HCT116 (cell line): Measurements from ENCODE around the gene MIGA1. TPM values are rescaled to one million over a fixed set of nuclear protein-coding genes. Genes with fewer than 3 reads are reported as not detected.

ENCODE experiments used
- ATAC-seq: fragments of 200-7000 bp; cut with Tn5 transposase; 2 replicates; pipeline ENCODE4 v1.9.1; 2020; ENCODE audit warnings: mild to moderate bottlenecking, moderate library complexity
- BruUV-seq: library from RNA; stranded (reverse); fragments of 400-500 nt; replicated peaks from 2 replicates; lab custom pipeline; 2021; lab: Mats Ljungman, UMichigan
- CTCF ChIA-PET: fragments of 300-600 bp; sonication (Branson Sonifier 250); formaldehyde crosslinking; loops from one replicate; lab custom pipeline; 2021; ENCODE audit warnings: antibody characterized with exemption; lab: Charles Lee
- POLR2A ChIA-PET: fragments of 300-600, 350-600 bp; sonication (Branson Sonifier 250); formaldehyde crosslinking; loops from one replicate; lab custom pipeline; 2021; ENCODE audit warnings: antibody characterized with exemption; lab: Charles Lee
- RAD21 ChIA-PET, 2 experiments: fragments of 300-600 bp; sonication (Branson Sonifier 250); formaldehyde crosslinking; loops; one replicate each; lab custom pipeline; 2023; ENCODE audit warnings: low total read pairs in 2 of 2; ENCODE audit not compliant: uncharacterized antibody in 2 of 2, unreplicated experiment in 2 of 2, low non-redundant PET in 1 of 2; lab: Charles Lee
- DNase-seq: peaks from one replicate; pipeline ENCODE4 v3.0.0-alpha.2; 2010; ENCODE audit warnings: low read depth, low spot score
- H2AFZ ChIP-seq: fragments of 200-600 bp; shearing (Covaris generic), sonication (generic); 2 replicates; pipeline ENCODE4 v1.6.1; 2017; ENCODE audit warnings: low read depth, mixed run types, mixed read lengths, antibody characterized with exemption, low read length; ENCODE audit not compliant: poor library complexity, severe bottlenecking
- H3K27ac ChIP-seq: 2 replicates; pipeline ENCODE4 v1.5.1; 2012; ENCODE audit warnings: low read depth, low read length
- H3K27me3 ChIP-seq: fragments of 200-600 bp; sonication (generic); 2 replicates; pipeline ENCODE4 v1.6.1; 2016; ENCODE audit warnings: mixed run types, low read length, mixed read lengths; ENCODE audit not compliant: insufficient read depth
- H3K36me3 ChIP-seq, 2 experiments: fragments of 200-500 bp in 1 of 2; fragments of 200-600 bp in 1 of 2; sonication (Bioruptor generic) in 1 of 2; sonication (generic) in 1 of 2; 2 replicates each; pipeline versions ENCODE4 v1.5.1 to v1.6.1; 2014 to 2016; ENCODE audit warnings: low read length in 2 of 2, inconsistent platforms in 1 of 2, mixed read lengths in 1 of 2, mixed run types in 1 of 2; ENCODE audit not compliant: insufficient read depth in 2 of 2, control insufficient read depth in 1 of 2
- H3K4me1 ChIP-seq, 2 experiments: fragments of 200-600 bp in 1 of 2; sonication (generic) in 1 of 2; 2 replicates each; pipeline versions ENCODE4 v1.5.1 to v1.6.1; 2012 to 2017; ENCODE audit warnings: low read length in 2 of 2, inconsistent platforms in 1 of 2, mild to moderate bottlenecking in 1 of 2, mixed read lengths in 1 of 2, mixed run types in 1 of 2, moderate library complexity in 1 of 2; ENCODE audit not compliant: insufficient read depth in 2 of 2, control insufficient read depth in 1 of 2
- H3K4me2 ChIP-seq: fragments of 200-600 bp; sonication (generic); 2 replicates; pipeline ENCODE4 v1.6.1; 2017; ENCODE audit warnings: mixed run types, low read length, mixed read lengths
- H3K4me3 ChIP-seq, 2 experiments: fragments of 200-600 bp in 1 of 2; sonication (generic) in 1 of 2; replicated peaks in 1 of 2; 2 replicates each; pipeline ENCODE4 v1.5.1; 2011 to 2016; ENCODE audit warnings: low read length in 2 of 2, control low read depth in 1 of 2, low read depth in 1 of 2, mild to moderate bottlenecking in 1 of 2, mixed read lengths in 1 of 2, mixed run types in 1 of 2
- H3K79me2 ChIP-seq: fragments of 200-600 bp; sonication (generic); 2 replicates; pipeline ENCODE4 v1.6.1; 2017; ENCODE audit warnings: mild to moderate bottlenecking, mixed run types, low read length, moderate library complexity, mixed read lengths; ENCODE audit not compliant: insufficient read depth
- H3K9ac ChIP-seq: fragments of 200-600 bp; sonication (generic); 2 replicates; pipeline ENCODE4 v1.6.1; 2016; ENCODE audit warnings: low read length, mixed read lengths
- H3K9me2 ChIP-seq: fragments of 200-600 bp; sonication (generic), shearing (Covaris generic); 2 replicates; pipeline ENCODE4 v1.6.1; 2017; ENCODE audit warnings: mixed run types, mild to moderate bottlenecking, moderate library complexity; ENCODE audit not compliant: insufficient read depth
- H3K9me3 ChIP-seq, 2 experiments: fragments of 200-500 bp in 1 of 2; fragments of 200-600 bp in 1 of 2; sonication (Bioruptor generic) in 1 of 2; sonication (generic) in 1 of 2; 2 replicates each; pipeline ENCODE4 v1.6.1; 2014 to 2017; ENCODE audit warnings: low read length in 2 of 2, mixed read lengths in 2 of 2, inconsistent platforms in 1 of 2, low read depth in 1 of 2, mild to moderate bottlenecking in 1 of 2, mixed run types in 1 of 2, moderate library complexity in 1 of 2; ENCODE audit not compliant: control insufficient read depth in 1 of 2, insufficient read depth in 1 of 2
- H4K20me1 ChIP-seq: fragments of 200-600 bp; sonication (generic), shearing (Covaris generic); 2 replicates; pipeline ENCODE4 v1.6.1; 2017; ENCODE audit warnings: mixed run types, mild to moderate bottlenecking, moderate library complexity; ENCODE audit not compliant: insufficient read depth
- ATF3 ChIP-seq: IDR thresholded peaks from 2 replicates; pipeline ENCODE4 v1.6.1; 2012
- CBX3 ChIP-seq: IDR thresholded peaks from 2 replicates; pipeline ENCODE4 v1.6.1; 2012; ENCODE audit warnings: low read depth
- MAX ChIP-seq: IDR thresholded peaks from 2 replicates; pipeline ENCODE4 v1.6.1; 2012
- SIN3A ChIP-seq: IDR thresholded peaks from 2 replicates; pipeline ENCODE4 v1.6.1; 2012; ENCODE audit warnings: low read depth
- SP1 ChIP-seq: IDR thresholded peaks from 2 replicates; pipeline ENCODE4 v1.6.1; 2012; ENCODE audit warnings: low read depth
- YY1 ChIP-seq: IDR thresholded peaks from 2 replicates; pipeline ENCODE4 v1.6.1; 2011; ENCODE audit warnings: low read length, low read depth, moderate library complexity, mild to moderate bottlenecking; ENCODE audit not compliant: insufficient replicate concordance; ENCODE audit errors: extremely low read depth
- ZBTB33 ChIP-seq: IDR thresholded peaks from 2 replicates; pipeline ENCODE4 v1.6.1; 2011; ENCODE audit warnings: mild to moderate bottlenecking, low read length, moderate library complexity; ENCODE audit not compliant: insufficient replicate concordance; ENCODE audit errors: extremely low read depth
- ZNF274 ChIP-seq: fragments of 200-500 bp; sonication (Bioruptor generic); IDR thresholded peaks from 2 replicates; pipeline ENCODE4 v1.6.1; 2014; ENCODE audit warnings: mild to moderate bottlenecking, low read depth, low read length, inconsistent platforms
- intact Hi-C: fragments of 100-400 bp; cut with micrococcal nuclease; formaldehyde crosslinking; loops from 2 replicates; pipeline ENCODE4 v1.10.0; 2022
- total RNA-seq: library from RNA; stranded (reverse); gene quantifications from one replicate; pipeline ENCODE4 v1.2.1, GENCODE V29; 2021; ENCODE audit not compliant: unreplicated experiment

MIGA1 gene
- total RNA-seq, 1 experiment from 2014 or later, result 9.6 TPM

GRCh38 chr1:77850082-77850481 lies 70.6 kb downstream of the MIGA1 start:
- no peaks in the 10 kb centered on the region for H3K4me1 ChIP-seq
- no peak overlapping the region for H2AFZ ChIP-seq
- DNase-seq, result no peak
- BruUV-seq, result no TSS peak
- H3K79me2 ChIP-seq, result no peaks in the 10 kb centered on the region
- ChIA-PET RAD21 (no interaction called here), POLR2A (no interaction called here), CTCF (no interaction called here)
- H3K27me3 ChIP-seq, result no peaks in the 10 kb centered on the region
- H3K4me2 ChIP-seq, result no peak overlapping the region
- no peaks in the 10 kb centered on the region for H3K36me3 ChIP-seq
- no peak overlapping the region for H3K9ac ChIP-seq
- TF ChIP-seq ZBTB33 (no peak), SIN3A (no peak), SP1 (no peak), ZNF274 (no peak)
- H3K4me3 ChIP-seq, result no peak overlapping the region
- 0 out of 2 replicates have a peak, but pooled peaks cover 1% of the 10 kb centered on the region for H4K20me1 ChIP-seq
- no peaks in the 10 kb centered on the region for H3K9me3 ChIP-seq
- ATAC-seq, result no peak
- intact Hi-C loops, result no loop called here
- no peaks in the 10 kb centered on the region for H3K9me2 ChIP-seq
- H3K27ac ChIP-seq, result no peak overlapping the region

GRCh38 chr1:77857552-77857951 lies 78.1 kb downstream of the MIGA1 start:
- POLR2A ChIA-PET, result no interaction called here
- BruUV-seq, result no TSS peak
- CTCF ChIA-PET, result no interaction called here

More at GRCh38 chr1:77857552-77857951, 78.1 kb downstream of the MIGA1 start:
- RAD21 ChIA-PET, result interaction anchor here in 1 of 2 experiments (0.6 kb wide), 1 partner anchor 35 kb away, joined by 3 read pairs; no protein-coding TSS in a partner anchor
- Histone ChIP-seq H3K79me2 (no peaks in the 10 kb centered on the region), H3K9me2 (no peaks in the 10 kb centered on the region), H3K4me1 (no peaks in the 10 kb centered on the region), H3K4me3 (no peak overlapping the region), H3K4me2 (no peak overlapping the region), H2AFZ (no peak overlapping the region), H3K9me3 (no peaks in the 10 kb centered on the region), H4K20me1 (no peaks in the 10 kb centered on the region), H3K27ac (no peak overlapping the region), H3K36me3 (no peaks in the 10 kb centered on the region), H3K9ac (no peak overlapping the region), H3K27me3 (no peaks in the 10 kb centered on the region)
- DNase-seq (no peak), ATAC-seq (no peak)
- no peak for TF ChIP-seq CBX3
- TF ChIP-seq ATF3, result no peak
- TF ChIP-seq MAX, result no peak
- no peak for TF ChIP-seq YY1
- TF ChIP-seq SP1, result no peak
- intact Hi-C loops, result no loop called here
